Esophagus muscularis mucosa (tissue), 4 donors: ENCODE data around the gene TUT4.
A peak's percentile ranks its signal among the peaks of the same experiment; 100 is the strongest.

Experiments used
- EP300 ChIP-seq: sonication (generic); formaldehyde crosslinking; IDR thresholded peaks from one replicate; pipeline ENCODE4 v1.6.1; 2017; ENCODE audit warnings: antibody characterized with exemption
- POLR2A ChIP-seq: fragments of 450-650 bp; IDR thresholded peaks from one replicate; pipeline ENCODE4 v1.6.1; 2017; ENCODE audit warnings: antibody characterized with exemption, moderate library complexity, mild to moderate bottlenecking, low read depth
- POLR2AphosphoS5 ChIP-seq, 2 donors: sonication (generic); formaldehyde crosslinking; IDR thresholded peaks; one replicate each; pipeline ENCODE4 v1.6.1; 2017; ENCODE audit warnings: antibody characterized with exemption in 2 of 2
- TF ChIP-seq, protein P1 (sequence below), 3 experiments: fragments of 200-600 bp in 2 of 3; fragments of 450-650 bp in 1 of 3; sonication (generic) in 2 of 3; IDR thresholded peaks; one replicate each; pipeline ENCODE4 v1.5.1; 2017 to 2019; ENCODE audit warnings: antibody characterized with exemption in 3 of 3, mild to moderate bottlenecking in 2 of 3, moderate library complexity in 1 of 3

DNA sequence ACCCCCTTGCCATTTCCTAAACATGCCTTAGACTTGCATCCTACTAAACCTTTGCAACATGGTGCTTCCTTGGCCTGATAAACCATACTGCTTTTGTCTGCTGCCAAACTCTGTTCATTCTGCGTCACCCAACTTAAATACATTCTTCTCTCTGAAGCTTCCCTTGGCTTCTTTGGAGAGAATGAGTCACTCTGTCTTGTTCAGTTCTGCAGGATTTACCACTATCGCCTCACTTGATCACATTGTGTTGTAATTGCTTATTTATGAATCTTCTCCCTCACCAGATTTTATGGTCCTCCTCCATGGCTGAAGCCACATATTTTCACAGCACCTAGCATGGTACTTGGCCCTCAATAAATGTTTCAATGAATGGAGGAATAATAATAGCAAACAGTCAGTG is 21.7 kb upstream of the TUT4 start:
- TF ChIP-seq, protein P1, sequence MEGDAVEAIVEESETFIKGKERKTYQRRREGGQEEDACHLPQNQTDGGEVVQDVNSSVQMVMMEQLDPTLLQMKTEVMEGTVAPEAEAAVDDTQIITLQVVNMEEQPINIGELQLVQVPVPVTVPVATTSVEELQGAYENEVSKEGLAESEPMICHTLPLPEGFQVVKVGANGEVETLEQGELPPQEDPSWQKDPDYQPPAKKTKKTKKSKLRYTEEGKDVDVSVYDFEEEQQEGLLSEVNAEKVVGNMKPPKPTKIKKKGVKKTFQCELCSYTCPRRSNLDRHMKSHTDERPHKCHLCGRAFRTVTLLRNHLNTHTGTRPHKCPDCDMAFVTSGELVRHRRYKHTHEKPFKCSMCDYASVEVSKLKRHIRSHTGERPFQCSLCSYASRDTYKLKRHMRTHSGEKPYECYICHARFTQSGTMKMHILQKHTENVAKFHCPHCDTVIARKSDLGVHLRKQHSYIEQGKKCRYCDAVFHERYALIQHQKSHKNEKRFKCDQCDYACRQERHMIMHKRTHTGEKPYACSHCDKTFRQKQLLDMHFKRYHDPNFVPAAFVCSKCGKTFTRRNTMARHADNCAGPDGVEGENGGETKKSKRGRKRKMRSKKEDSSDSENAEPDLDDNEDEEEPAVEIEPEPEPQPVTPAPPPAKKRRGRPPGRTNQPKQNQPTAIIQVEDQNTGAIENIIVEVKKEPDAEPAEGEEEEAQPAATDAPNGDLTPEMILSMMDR (IDR thresholded peaks at IDR 0.05) = no peak
- TF ChIP-seq POLR2A = no peak
- peak in 1 of 2 donors; percentile 25 for TF ChIP-seq POLR2AphosphoS5 (IDR thresholded peaks at IDR 0.05)
- TF ChIP-seq EP300 = no peak
